Activated naive CD8-positive, alpha-beta T cell (primary cell): Measurements from ENCODE around the gene DCDC2.
A peak's percentile ranks its signal among the peaks of the same experiment; 100 is the strongest.
"Not testable (repeated sequence)": the region's sequence is repeated elsewhere in the genome, so short reads cannot be mapped to it uniquely, and the experiment has no call there.

Source experiments
- H3K27ac Mint-ChIP-seq: one replicate; pipeline ENCODE4 v1.8.0; 2021; ENCODE audit warnings: mixed read lengths
- H3K27me3 Mint-ChIP-seq: one replicate; pipeline ENCODE4 v1.8.0; 2021; ENCODE audit warnings: mixed read lengths
- H3K36me3 Mint-ChIP-seq: one replicate; pipeline ENCODE4 v1.8.0; 2021; ENCODE audit warnings: mixed read lengths
- H3K4me1 Mint-ChIP-seq: one replicate; pipeline ENCODE4 v1.8.0; 2021; ENCODE audit warnings: low read depth, mixed read lengths
- H3K4me3 Mint-ChIP-seq: one replicate; pipeline ENCODE4 v1.8.0; 2021; ENCODE audit warnings: mild to moderate bottlenecking, mixed read lengths
- H3K9me3 Mint-ChIP-seq: one replicate; pipeline ENCODE4 v1.8.0; 2021; ENCODE audit warnings: low read depth, mixed read lengths

The DCDC2 gene

DNA sequence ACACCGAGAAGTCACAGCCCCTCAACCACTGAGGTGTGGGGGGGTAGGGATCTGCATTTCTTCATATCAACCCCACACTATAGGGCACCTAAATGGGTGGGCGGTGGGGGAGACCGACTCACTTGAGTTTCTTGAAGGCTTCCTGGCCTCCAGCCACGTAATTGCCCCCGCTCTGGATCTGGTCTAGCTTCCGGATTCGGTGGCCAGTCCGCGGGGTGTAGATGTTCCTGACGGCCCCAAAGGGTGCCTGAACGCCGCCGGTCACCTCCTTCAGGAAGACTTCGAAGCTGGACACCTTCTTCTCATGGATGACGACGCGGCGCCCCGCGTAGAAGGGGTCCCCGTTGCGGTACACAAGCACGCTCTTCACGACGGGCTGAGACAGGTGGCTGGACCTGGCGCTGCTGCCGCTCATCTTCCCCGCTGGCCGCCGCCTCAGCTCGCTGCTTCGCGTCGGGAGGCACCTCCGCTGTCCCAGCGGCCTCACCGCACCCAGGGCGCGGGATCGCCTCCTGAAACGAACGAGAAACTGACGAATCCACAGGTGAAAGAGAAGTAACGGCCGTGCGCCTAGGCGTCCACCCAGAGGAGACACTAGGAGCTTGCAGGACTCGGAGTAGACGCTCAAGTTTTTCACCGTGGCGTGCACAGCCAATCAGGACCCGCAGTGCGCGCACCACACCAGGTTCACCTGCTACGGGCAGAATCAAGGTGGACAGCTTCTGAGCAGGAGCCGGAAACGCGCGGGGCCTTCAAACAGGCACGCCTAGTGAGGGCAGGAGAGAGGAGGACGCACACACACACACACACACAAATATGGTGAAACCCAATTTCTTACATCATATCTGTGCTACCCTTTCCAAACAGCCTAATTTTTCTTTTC is at the start of gene DCDC2:
TSS of gene DCDC2 (minus strand) at position 724 of the 883 bp plus-strand sequence. CDS start at position 415, 309 bp downstream.
- Mint-ChIP-seq H3K36me3 (no peaks in the 10 kb centered on the region), H3K9me3 (no peaks in the 10 kb centered on the region), H3K27ac (no peak within 1 kb of the TSS), H3K4me1 (peaks cover 22% of the 10 kb centered on the region), H3K27me3 (no peaks in the 10 kb centered on the region), H3K4me3 (peak within 1 kb of the TSS; percentile 85)

GRCh38 chr6:24405262-24405661 is 47.4 kb upstream of the DCDC2 start:
- Mint-ChIP-seq H3K27ac (no peak overlapping the region), H3K9me3 (no peaks in the 10 kb centered on the region), H3K4me3 (no peak overlapping the region), H3K27me3 (peaks cover 4% of the 10 kb centered on the region), H3K4me1 (peaks cover 23% of the 10 kb centered on the region), H3K36me3 (no peaks in the 10 kb centered on the region)

DNA sequence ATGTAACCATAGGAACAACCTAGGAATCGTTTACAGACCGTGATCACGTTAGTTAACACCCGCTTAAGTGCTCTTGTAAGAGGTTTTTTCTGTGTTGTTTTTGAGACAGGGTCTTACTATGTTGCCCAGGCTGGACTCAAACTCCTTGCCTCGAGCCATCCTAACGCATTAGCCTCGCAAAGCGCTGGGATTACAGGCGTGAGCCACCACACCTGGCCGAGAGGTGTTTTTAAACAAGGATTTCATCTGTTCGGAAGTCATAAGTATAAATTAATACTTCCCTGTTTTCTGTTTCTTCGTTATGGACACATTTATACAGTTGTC is 45.6 kb upstream of the DCDC2 start:
- peaks cover 21% of the 10 kb centered on the region for H3K4me1 Mint-ChIP-seq
- peaks cover 14% of the 10 kb centered on the region for H3K27me3 Mint-ChIP-seq
- peak overlapping the region; percentile 87 for H3K27ac Mint-ChIP-seq
- H3K4me3 Mint-ChIP-seq: peak overlapping the region; percentile 99
- H3K9me3 Mint-ChIP-seq: no peaks in the 10 kb centered on the region
- H3K36me3 Mint-ChIP-seq: no peaks in the 10 kb centered on the region

- peak within 1 kb of the TSS; percentile 87 for H3K27ac Mint-ChIP-seq
- H3K4me1 Mint-ChIP-seq: peaks cover 21% of the 10 kb centered on the region
- peaks cover 16% of the 10 kb centered on the region for H3K27me3 Mint-ChIP-seq
- no peaks in the 10 kb centered on the region for H3K36me3 Mint-ChIP-seq
- H3K4me3 Mint-ChIP-seq: peak within 1 kb of the TSS; percentile 99
- no peaks in the 10 kb centered on the region for H3K9me3 Mint-ChIP-seq
Observed at GRCh38 chr6:24402697-24403500, 45.0 kb upstream of the DCDC2 start, which contains the start of gene MRS2. TSS of gene MRS2 (plus strand) at chr6:24402936. CDS start at chr6:24403047, 111 bp downstream.

DNA sequence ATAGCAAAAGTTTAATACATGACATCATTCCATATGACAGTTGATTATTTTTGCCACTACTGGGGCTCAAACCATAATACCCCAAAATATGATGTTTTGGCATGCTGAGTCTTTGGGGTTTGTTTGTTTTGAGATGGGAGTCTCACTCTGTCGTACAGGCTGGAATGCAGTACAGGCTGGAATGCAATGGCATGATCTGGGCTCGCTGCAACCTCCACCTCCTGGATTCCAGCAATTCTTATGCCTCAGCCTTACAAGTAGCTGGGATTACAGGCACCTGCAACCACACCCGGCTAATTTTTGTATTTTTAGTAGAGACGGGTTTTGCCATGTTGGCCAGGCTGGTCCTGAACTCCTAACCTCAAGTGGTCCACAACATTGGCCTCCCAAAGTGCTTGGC is 43.6 kb upstream of the DCDC2 start:
- Mint-ChIP-seq H3K27me3 (peaks cover 27% of the 10 kb centered on the region), H3K9me3 (no peaks in the 10 kb centered on the region), H3K4me3 (no peak overlapping the region), H3K36me3 (peaks cover 4% of the 10 kb centered on the region), H3K27ac (no peak overlapping the region), H3K4me1 (peaks cover 21% of the 10 kb centered on the region)

DNA sequence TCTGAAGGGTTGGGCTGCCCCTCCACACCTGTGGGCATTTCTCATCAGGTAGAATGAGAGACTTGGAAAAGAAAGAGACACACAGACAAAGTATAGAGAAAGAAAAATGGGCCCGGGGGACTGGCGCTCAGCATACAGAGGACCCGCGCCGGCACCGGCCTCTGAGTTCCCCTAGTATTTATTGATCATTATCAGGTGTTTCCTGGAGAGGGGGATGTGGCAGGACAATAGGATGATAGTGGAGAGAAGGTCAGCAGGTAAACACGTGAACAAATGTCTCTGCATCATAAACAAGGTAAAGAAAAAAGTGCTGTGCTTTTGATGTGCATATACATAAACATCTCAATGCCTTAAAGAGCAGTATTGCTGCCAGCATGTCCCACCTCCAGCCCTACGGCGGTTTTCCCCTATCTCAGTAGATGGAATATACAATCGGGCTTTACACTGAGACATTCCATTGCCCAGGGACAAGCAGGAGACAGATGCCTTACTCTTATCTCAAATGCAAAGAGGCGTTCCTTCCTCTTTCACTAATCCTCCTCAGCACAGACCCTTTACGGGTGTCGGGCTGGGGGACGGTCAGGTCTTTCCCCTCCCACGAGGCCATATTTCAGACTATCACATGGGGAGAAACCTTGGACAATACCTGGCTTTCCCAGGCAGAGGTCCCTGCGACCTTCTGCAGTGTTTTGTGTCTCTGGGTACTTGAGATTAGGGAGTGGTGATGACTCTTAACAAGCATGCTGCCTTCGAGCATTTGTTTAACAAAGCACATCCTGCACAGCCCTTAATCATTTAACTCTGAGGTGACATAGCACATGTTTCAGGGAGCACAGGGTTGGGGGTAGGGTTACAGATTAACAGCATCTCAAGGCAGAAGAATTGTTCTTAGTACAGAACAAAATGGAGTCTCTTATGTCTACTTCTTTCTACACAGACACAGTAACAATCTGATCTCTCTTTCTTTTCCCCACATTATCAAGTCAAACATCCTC is 42.5 kb upstream of the DCDC2 start:
- H3K4me1 Mint-ChIP-seq: peaks cover 20% of the 10 kb centered on the region
- peaks cover 32% of the 10 kb centered on the region for H3K27me3 Mint-ChIP-seq
- H3K4me3 Mint-ChIP-seq, H3K27ac Mint-ChIP-seq, H3K36me3 Mint-ChIP-seq, H3K9me3 Mint-ChIP-seq: not testable (repeated sequence)

DNA sequence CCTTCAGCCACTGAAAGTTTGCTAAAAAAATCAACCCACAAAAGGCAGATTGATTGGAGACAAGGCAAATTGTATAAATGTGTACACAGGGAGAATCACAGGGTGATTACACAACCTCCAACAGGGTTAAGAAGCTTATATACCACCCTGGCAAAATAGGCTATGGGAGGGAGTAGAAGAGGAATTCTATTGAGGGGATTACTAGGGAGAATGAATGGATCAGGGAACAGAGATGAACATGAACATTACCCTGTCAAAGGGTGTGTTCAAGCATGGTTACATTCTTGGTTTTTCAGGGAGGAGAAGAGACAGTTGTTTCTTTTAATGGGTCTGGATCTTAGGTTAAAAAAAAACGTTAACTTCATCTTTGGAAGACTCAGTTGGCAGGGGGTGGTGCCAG is 39.8 kb upstream of the DCDC2 start:
- H3K4me3 Mint-ChIP-seq: no peak overlapping the region
- H3K4me1 Mint-ChIP-seq: peaks cover 2% of the 10 kb centered on the region
- H3K9me3 Mint-ChIP-seq: no peaks in the 10 kb centered on the region
- peaks cover 4% of the 10 kb centered on the region for H3K36me3 Mint-ChIP-seq
- peaks cover 32% of the 10 kb centered on the region for H3K27me3 Mint-ChIP-seq
- no peak overlapping the region for H3K27ac Mint-ChIP-seq

DNA sequence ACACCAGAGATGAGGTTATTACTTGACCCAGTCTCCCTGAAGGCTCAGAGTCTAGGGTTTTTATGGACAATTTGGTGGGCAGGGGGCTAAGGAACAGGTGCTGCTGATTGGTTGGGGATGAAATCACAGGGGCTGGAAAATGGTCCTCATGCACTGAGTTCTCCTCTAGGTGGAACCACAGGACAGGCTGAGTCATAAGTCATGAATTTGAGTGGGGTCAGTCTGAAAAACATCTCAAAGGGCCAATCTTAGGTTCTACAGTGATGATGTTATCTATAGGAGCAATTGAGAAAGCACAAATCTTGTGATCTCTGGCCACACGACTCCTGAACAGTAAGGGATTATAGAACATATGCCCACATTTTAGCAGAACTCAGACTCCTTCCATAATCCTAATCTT is 39.0 kb upstream of the DCDC2 start:
- Mint-ChIP-seq H3K27ac (no peak overlapping the region), H3K9me3 (no peaks in the 10 kb centered on the region), H3K27me3 (peaks cover 32% of the 10 kb centered on the region), H3K36me3 (peaks cover 4% of the 10 kb centered on the region), H3K4me3 (no peak overlapping the region), H3K4me1 (no peaks in the 10 kb centered on the region)

GRCh38 chr6:24394780-24395437 is 37.0 kb upstream of the DCDC2 start:
- Mint-ChIP-seq H3K9me3 (no peaks in the 10 kb centered on the region), H3K4me3 (no peak overlapping the region), H3K27me3 (peaks cover 27% of the 10 kb centered on the region), H3K4me1 (no peaks in the 10 kb centered on the region), H3K36me3 (peaks cover 4% of the 10 kb centered on the region), H3K27ac (no peak overlapping the region)

GRCh38 chr6:24394061-24394779 is 36.4 kb upstream of the DCDC2 start:
- peaks cover 20% of the 10 kb centered on the region for H3K27me3 Mint-ChIP-seq
- no peak overlapping the region for H3K4me3 Mint-ChIP-seq
- H3K4me1 Mint-ChIP-seq: no peaks in the 10 kb centered on the region
- peaks cover 4% of the 10 kb centered on the region for H3K36me3 Mint-ChIP-seq
- no peaks in the 10 kb centered on the region for H3K9me3 Mint-ChIP-seq
- H3K27ac Mint-ChIP-seq: no peak overlapping the region

DNA sequence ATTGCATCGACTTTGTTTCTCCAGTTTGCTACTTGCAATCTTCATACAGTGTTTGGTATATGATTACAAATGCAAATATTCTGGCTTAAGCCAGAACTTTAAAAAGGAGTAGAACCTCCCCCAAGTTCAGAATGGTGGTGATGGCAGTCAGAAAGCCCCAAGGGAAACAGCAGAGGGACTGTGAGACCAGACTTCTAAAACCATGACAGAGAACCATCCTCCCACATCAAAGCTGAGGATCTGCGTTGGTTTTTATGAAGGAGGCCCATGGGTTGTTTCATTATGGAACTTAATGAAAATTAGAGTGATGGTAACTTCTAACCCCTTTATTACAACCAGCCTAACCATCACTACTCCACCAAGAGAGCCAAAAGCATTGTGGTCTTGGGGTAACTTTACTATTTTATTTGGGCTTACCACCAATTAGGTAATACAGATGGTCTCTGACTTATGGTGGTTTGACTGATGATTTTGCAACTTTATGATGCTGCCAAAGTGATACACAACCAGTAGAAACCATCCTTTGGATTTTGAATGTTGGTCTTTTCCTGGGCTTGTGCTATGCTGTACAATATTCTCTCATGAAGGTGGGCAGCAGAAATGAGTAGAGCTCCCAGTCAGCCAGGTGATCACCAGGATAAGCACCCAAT is 34.0 kb upstream of the DCDC2 start:
- H3K4me3 Mint-ChIP-seq: no peak overlapping the region
- no peaks in the 10 kb centered on the region for H3K9me3 Mint-ChIP-seq
- H3K4me1 Mint-ChIP-seq: no peaks in the 10 kb centered on the region
- no peak overlapping the region for H3K27ac Mint-ChIP-seq
- peaks cover 15% of the 10 kb centered on the region for H3K27me3 Mint-ChIP-seq
- H3K36me3 Mint-ChIP-seq: peaks cover 4% of the 10 kb centered on the region

DNA sequence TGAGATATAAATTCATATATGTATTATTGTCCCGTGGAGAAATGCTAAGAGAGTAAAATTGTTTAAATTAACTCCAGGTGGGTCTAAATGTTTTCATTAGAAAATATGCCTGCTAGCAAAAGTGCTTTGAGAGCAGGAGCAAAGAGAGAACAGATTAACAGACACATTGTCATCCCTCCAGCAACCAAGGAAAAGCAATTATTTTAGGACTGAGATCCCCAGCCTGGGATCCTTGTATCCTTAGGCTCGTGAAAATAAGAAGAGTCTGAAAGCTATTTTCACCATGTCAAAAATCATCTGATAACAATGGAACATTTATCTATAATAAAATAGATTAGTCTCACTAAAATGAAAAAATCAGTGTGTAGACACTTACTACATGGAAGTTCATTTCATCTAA is 33.3 kb upstream of the DCDC2 start:
- Mint-ChIP-seq H3K36me3 (no peaks in the 10 kb centered on the region), H3K9me3 (no peaks in the 10 kb centered on the region)

DNA sequence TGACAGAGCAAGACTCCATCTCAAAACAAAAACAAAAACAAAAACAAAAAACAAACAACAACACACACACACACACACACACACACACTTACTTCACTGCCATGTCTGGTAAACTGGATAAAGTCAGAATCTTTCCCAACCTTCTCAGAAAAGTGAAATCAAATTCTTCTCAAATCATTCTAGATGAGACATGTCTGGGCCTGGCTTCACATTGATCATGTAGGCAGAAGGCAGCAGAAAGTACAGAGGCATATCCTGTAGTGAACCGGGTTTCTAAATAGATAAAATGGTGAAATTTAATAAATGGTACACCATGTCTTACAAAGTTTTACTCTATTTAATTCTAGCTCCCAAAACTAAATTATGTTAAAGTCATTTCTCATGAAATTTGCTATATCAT is 30.0 kb upstream of the DCDC2 start:
- Mint-ChIP-seq H3K36me3 (no peaks in the 10 kb centered on the region), H3K27me3 (peaks cover 10% of the 10 kb centered on the region), H3K4me1 (no peaks in the 10 kb centered on the region), H3K27ac (no peak overlapping the region), H3K4me3 (no peak overlapping the region), H3K9me3 (no peaks in the 10 kb centered on the region)

More for the DNA sequence above, 33.3 kb upstream of the DCDC2 start:
- Mint-ChIP-seq H3K4me1 (no peaks in the 10 kb centered on the region), H3K4me3 (no peak overlapping the region), H3K27me3 (peaks cover 8% of the 10 kb centered on the region), H3K27ac (no peak overlapping the region)
